Stimulated activated CD4-positive, alpha-beta T cell treated with anti-CD3 and anti-CD28 coated beads, Interleukin-2, amount 100 ng/mL, for 48 hours (primary cell): ENCODE results near the gene HPF1.

Experiments used
- DNase-seq, 2 donors: peaks; one replicate each; pipeline ENCODE4 v3.0.0-alpha.2; 2020

HPF1 gene

GRCh38 chr4:169730564-169730963 lies 27.2 kb downstream of the HPF1 start:
- no peak for DNase-seq

- no peak for DNase-seq
Observed at GRCh38 chr4:169727616-169728015, 30.1 kb downstream of the HPF1 start.

GRCh38 chr4:169724260-169724659 lies 33.5 kb downstream of the HPF1 start:
- DNase-seq, result no peak

GRCh38 chr4:169723207-169723965 lies 34.4 kb downstream of the HPF1 start:
- no peak for DNase-seq

- no peak for DNase-seq
Observed at GRCh38 chr4:169720529-169720928, 37.2 kb downstream of the HPF1 start.

- DNase-seq, result no peak
Observed at GRCh38 chr4:169716677-169717076, 41.1 kb downstream of the HPF1 start.

- no peak for DNase-seq
Observed at GRCh38 chr4:169715826-169716225, 41.9 kb downstream of the HPF1 start.

GRCh38 chr4:169707958-169708643 lies 49.6 kb downstream of the HPF1 start:
- no peak for DNase-seq

- no peak for DNase-seq
Observed at GRCh38 chr4:169698331-169698730, 59.4 kb downstream of the HPF1 start.

GRCh38 chr4:169690787-169691186 lies 67.0 kb downstream of the HPF1 start:
- DNase-seq, result no peak

- no peak for DNase-seq
Observed at GRCh38 chr4:169689681-169690080, 68.1 kb downstream of the HPF1 start.

- DNase-seq, result no peak
Observed at GRCh38 chr4:169682372-169683047, 75.2 kb downstream of the HPF1 start.
